Measurements from ENCODE around the gene TTC24. TPM values are rescaled to one million over a fixed set of nuclear protein-coding genes. Genes with fewer than 3 reads are reported as not detected.

The TTC24 gene
- total and polyA plus RNA-seq, 2 experiments from 2014 or later: not detected

GRCh38 chr1:156547982-156548381 is 31.5 kb upstream of the TTC24 start:
- no peak for DNase-seq (ENCODE audit: low spot score)
- no peaks in the 10 kb centered on the region for H3K36me3 ChIP-seq (replicated peaks; ENCODE audit: insufficient read depth, low read depth)
- no peak overlapping the region for H2AFZ ChIP-seq
- no peaks in the 10 kb centered on the region for H3K79me2 ChIP-seq
- H3K9me3 ChIP-seq (ENCODE audit: low read depth): no peaks in the 10 kb centered on the region
- H3K4me1 ChIP-seq (ENCODE audit: insufficient read depth): no peaks in the 10 kb centered on the region
- H3K27ac ChIP-seq: no peak overlapping the region
- H4K20me1 ChIP-seq (ENCODE audit: insufficient read depth, poor library complexity, severe bottlenecking): no peaks in the 10 kb centered on the region
- TF ChIP-seq EZH2 (IDR thresholded peaks at IDR 0.05; ENCODE audit: borderline replicate concordance): no peak
- TF ChIP-seq CTCF (IDR thresholded peaks at IDR 0.05; ENCODE audit: poor library complexity): no peak
- TF ChIP-seq EZH2phosphoT487 (IDR thresholded peaks at IDR 0.05; ENCODE audit: low read depth, severe bottlenecking, unreplicated experiment): no peak
- no peaks in the 10 kb centered on the region for H3K9me2 ChIP-seq (replicated peaks; ENCODE audit: insufficient read depth)
- H3K27me3 ChIP-seq: no peaks in the 10 kb centered on the region
- H3K4me2 ChIP-seq: no peak overlapping the region
- 87% methylated on average over 9 of the region's 9 CpGs for WGBS (ENCODE audit: low lambda C conversion rate, missing lambda C conversion rate)
- no peak overlapping the region for H3K4me3 ChIP-seq

- DNase-seq (ENCODE audit: low spot score): no peak
- Histone ChIP-seq H3K4me1 (ENCODE audit: insufficient read depth) (no peaks in the 10 kb centered on the region), H3K27ac (no peak overlapping the region), H3K4me2 (no peak overlapping the region), H3K9me3 (ENCODE audit: low read depth) (no peaks in the 10 kb centered on the region), H3K79me2 (no peaks in the 10 kb centered on the region), H2AFZ (no peak overlapping the region), H3K4me3 (no peak overlapping the region), H3K36me3 (replicated peaks; ENCODE audit: insufficient read depth, low read depth) (no peaks in the 10 kb centered on the region), H3K27me3 (no peaks in the 10 kb centered on the region), H4K20me1 (ENCODE audit: insufficient read depth, poor library complexity, severe bottlenecking) (no peaks in the 10 kb centered on the region), H3K9me2 (replicated peaks; ENCODE audit: insufficient read depth) (no peaks in the 10 kb centered on the region)
- TF ChIP-seq EZH2 (IDR thresholded peaks at IDR 0.05; ENCODE audit: borderline replicate concordance) (no peak), CTCF (IDR thresholded peaks at IDR 0.05; ENCODE audit: poor library complexity) (no peak), EZH2phosphoT487 (IDR thresholded peaks at IDR 0.05; ENCODE audit: low read depth, severe bottlenecking, unreplicated experiment) (no peak)
- 84% methylated on average over 2 of the region's 2 CpGs for WGBS (ENCODE audit: low lambda C conversion rate, missing lambda C conversion rate)
Observed at GRCh38 chr1:156549390-156549789, 30.1 kb upstream of the TTC24 start.

- H3K27me3 ChIP-seq: no peaks in the 10 kb centered on the region
- no peaks in the 10 kb centered on the region for H3K9me3 ChIP-seq (ENCODE audit: low read depth)
- no peak overlapping the region for H3K4me3 ChIP-seq
- no peak overlapping the region for H2AFZ ChIP-seq
- H3K79me2 ChIP-seq: no peaks in the 10 kb centered on the region
- 97% methylated on average over 1 of the region's 1 CpG for WGBS (ENCODE audit: low lambda C conversion rate, missing lambda C conversion rate)
- H4K20me1 ChIP-seq (ENCODE audit: insufficient read depth, poor library complexity, severe bottlenecking): no peaks in the 10 kb centered on the region
- no peak overlapping the region for H3K4me2 ChIP-seq
- no peaks in the 10 kb centered on the region for H3K4me1 ChIP-seq (ENCODE audit: insufficient read depth)
- no peak for DNase-seq (ENCODE audit: low spot score)
- no peaks in the 10 kb centered on the region for H3K36me3 ChIP-seq (replicated peaks; ENCODE audit: insufficient read depth, low read depth)
- H3K9me2 ChIP-seq (replicated peaks; ENCODE audit: insufficient read depth): no peaks in the 10 kb centered on the region
- TF ChIP-seq EZH2phosphoT487 (IDR thresholded peaks at IDR 0.05; ENCODE audit: low read depth, severe bottlenecking, unreplicated experiment) (no peak), CTCF (IDR thresholded peaks at IDR 0.05; ENCODE audit: poor library complexity) (no peak), EZH2 (IDR thresholded peaks at IDR 0.05; ENCODE audit: borderline replicate concordance) (no peak)
- H3K27ac ChIP-seq: no peak overlapping the region
Observed at GRCh38 chr1:156549831-156550230, 29.7 kb upstream of the TTC24 start.

- WGBS (ENCODE audit: low lambda C conversion rate, missing lambda C conversion rate): 87% methylated on average over 5 of the region's 5 CpGs
- H2AFZ ChIP-seq: no peak overlapping the region
- TF ChIP-seq CTCF (IDR thresholded peaks at IDR 0.05; ENCODE audit: poor library complexity) (no peak), EZH2 (IDR thresholded peaks at IDR 0.05; ENCODE audit: borderline replicate concordance) (no peak), EZH2phosphoT487 (IDR thresholded peaks at IDR 0.05; ENCODE audit: low read depth, severe bottlenecking, unreplicated experiment) (no peak)
- H3K9me2 ChIP-seq (replicated peaks; ENCODE audit: insufficient read depth): no peaks in the 10 kb centered on the region
- H3K9me3 ChIP-seq (ENCODE audit: low read depth): no peaks in the 10 kb centered on the region
- no peaks in the 10 kb centered on the region for H3K27me3 ChIP-seq
- H3K27ac ChIP-seq: no peak overlapping the region
- no peaks in the 10 kb centered on the region for H3K36me3 ChIP-seq (replicated peaks; ENCODE audit: insufficient read depth, low read depth)
- H3K4me3 ChIP-seq: no peak overlapping the region
- no peaks in the 10 kb centered on the region for H3K4me1 ChIP-seq (ENCODE audit: insufficient read depth)
- H3K4me2 ChIP-seq: no peak overlapping the region
- no peaks in the 10 kb centered on the region for H4K20me1 ChIP-seq (ENCODE audit: insufficient read depth, poor library complexity, severe bottlenecking)
- no peaks in the 10 kb centered on the region for H3K79me2 ChIP-seq
- no peak for DNase-seq (ENCODE audit: low spot score)
Observed at GRCh38 chr1:156550346-156550745, 29.2 kb upstream of the TTC24 start.

Measured in hepatocyte (in vitro differentiated cells).